ENCODE measurements around the gene CDC42BPB.

DNA sequence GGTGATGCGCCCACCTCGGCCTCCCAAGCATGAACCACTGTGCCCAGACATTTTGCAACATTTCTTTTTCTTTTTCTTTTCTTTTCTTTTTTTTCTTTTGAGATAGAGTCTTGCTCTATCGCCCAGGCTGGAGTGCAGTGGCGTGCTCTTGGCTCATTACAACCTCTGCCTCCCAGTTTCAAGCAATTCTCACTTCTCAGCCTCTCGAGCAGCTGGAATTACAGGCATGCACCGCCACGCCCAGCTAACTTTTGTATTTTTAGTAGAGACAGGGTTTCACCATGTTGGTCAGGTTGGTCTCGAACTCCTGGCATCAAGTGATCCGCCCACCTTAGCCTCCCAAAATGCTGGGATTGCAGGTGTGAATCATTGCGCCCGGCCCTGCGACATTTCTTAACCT is 7.6 kb upstream of the CDC42BPB start:
- TF ChIP-seq ZNF274 (IDR thresholded peaks at IDR 0.05; ENCODE audit: low read depth, low read length): no peak
- TF ChIP-seq YY1 (IDR thresholded peaks at IDR 0.05; ENCODE audit: insufficient read depth, insufficient read length): no peak

Data from NT2/D1 (cell line).